ENCODE measurements around the gene DPM2. TPM values are rescaled to one million over a fixed set of nuclear protein-coding genes. Genes with fewer than 3 reads are reported as not detected.

Gene DPM2
- total RNA-seq, 1 donor, result 10.1 TPM

DNA sequence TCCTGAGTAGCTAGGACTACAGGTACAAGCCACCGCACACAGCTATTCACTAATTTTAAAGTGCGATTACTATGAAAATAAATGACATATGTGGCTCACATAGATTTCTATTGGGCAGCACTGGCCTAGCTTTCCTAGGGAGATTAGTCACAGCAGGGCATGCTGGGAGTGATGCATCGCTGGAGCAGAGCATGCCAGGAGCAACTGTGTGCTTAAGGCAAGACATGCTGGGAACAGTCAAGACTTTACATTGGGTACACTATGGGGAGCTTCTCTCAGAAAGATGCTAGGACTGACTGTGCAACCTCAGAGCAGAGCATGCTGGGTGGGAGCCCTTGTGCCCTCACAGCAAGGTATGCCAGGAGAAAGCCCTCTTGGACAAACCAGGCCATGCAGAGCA lies 47.6 kb downstream of the DPM2 start:
- Histone ChIP-seq H2AFZ (ENCODE audit: low read length) (no peak overlapping the region), H3K27ac (ENCODE audit: low read depth, low read length) (no peak overlapping the region), H4K20me1 (ENCODE audit: insufficient read depth, low read length) (peaks cover 21% of the 10 kb centered on the region), H3K4me3 (ENCODE audit: insufficient read depth, low read length) (no peak overlapping the region), H3K27me3 (ENCODE audit: insufficient read depth, low read length) (no peaks in the 10 kb centered on the region), H3K4me1 (ENCODE audit: insufficient read depth, low read length) (no peaks in the 10 kb centered on the region), H3K9me3 (ENCODE audit: low read depth, low read length) (peaks cover 2% of the 10 kb centered on the region), H3K79me2 (ENCODE audit: insufficient read depth, low read length) (peaks cover 7% of the 10 kb centered on the region), H3K36me3 (ENCODE audit: insufficient read depth, low read length) (peaks cover 84% of the 10 kb centered on the region), H3K4me2 (ENCODE audit: insufficient read depth, low read length) (no peak overlapping the region)
- TF ChIP-seq, protein P1, sequence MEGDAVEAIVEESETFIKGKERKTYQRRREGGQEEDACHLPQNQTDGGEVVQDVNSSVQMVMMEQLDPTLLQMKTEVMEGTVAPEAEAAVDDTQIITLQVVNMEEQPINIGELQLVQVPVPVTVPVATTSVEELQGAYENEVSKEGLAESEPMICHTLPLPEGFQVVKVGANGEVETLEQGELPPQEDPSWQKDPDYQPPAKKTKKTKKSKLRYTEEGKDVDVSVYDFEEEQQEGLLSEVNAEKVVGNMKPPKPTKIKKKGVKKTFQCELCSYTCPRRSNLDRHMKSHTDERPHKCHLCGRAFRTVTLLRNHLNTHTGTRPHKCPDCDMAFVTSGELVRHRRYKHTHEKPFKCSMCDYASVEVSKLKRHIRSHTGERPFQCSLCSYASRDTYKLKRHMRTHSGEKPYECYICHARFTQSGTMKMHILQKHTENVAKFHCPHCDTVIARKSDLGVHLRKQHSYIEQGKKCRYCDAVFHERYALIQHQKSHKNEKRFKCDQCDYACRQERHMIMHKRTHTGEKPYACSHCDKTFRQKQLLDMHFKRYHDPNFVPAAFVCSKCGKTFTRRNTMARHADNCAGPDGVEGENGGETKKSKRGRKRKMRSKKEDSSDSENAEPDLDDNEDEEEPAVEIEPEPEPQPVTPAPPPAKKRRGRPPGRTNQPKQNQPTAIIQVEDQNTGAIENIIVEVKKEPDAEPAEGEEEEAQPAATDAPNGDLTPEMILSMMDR (IDR thresholded peaks at IDR 0.05; ENCODE audit: extremely low read depth, low read depth, low read length), result no peak
- peak; percentile 73 for DNase-seq (ENCODE audit: insufficient read length, low spot score, missing footprints)

DNA sequence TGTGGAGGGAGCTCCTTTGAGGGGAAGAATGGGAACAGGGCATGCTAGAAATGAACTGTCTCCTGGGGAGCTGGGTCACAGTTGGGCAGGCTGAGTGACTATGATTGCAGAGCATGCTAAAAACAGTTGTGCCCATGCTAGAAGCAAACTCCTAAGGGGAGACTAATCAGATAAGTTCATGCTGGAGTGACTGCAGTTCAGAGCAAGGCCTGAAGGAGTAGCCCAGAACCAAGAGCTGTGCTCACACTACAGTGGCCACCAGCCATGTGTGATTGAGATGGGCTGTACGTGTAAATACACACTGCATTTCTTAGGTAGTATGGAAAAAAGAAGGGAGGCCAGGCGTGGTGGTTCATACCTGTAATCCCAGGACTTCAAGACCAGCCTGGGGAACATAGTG lies 49.9 kb downstream of the DPM2 start:
- Histone ChIP-seq H3K27ac (ENCODE audit: low read depth, low read length) (no peak overlapping the region), H3K9me3 (ENCODE audit: low read depth, low read length) (no peaks in the 10 kb centered on the region), H3K4me2 (ENCODE audit: insufficient read depth, low read length) (no peak overlapping the region), H3K79me2 (ENCODE audit: insufficient read depth, low read length) (peaks cover 3% of the 10 kb centered on the region), H3K27me3 (ENCODE audit: insufficient read depth, low read length) (no peaks in the 10 kb centered on the region), H3K4me3 (ENCODE audit: insufficient read depth, low read length) (no peak overlapping the region), H3K36me3 (ENCODE audit: insufficient read depth, low read length) (peaks cover 61% of the 10 kb centered on the region), H2AFZ (ENCODE audit: low read length) (no peak overlapping the region), H4K20me1 (ENCODE audit: insufficient read depth, low read length) (peaks cover 22% of the 10 kb centered on the region), H3K4me1 (ENCODE audit: insufficient read depth, low read length) (no peaks in the 10 kb centered on the region)
- peak; percentile 62 for DNase-seq (ENCODE audit: insufficient read length, low spot score, missing footprints)
- TF ChIP-seq, protein P1 (IDR thresholded peaks at IDR 0.05; ENCODE audit: extremely low read depth, low read depth, low read length), result peak; percentile 40

DNA sequence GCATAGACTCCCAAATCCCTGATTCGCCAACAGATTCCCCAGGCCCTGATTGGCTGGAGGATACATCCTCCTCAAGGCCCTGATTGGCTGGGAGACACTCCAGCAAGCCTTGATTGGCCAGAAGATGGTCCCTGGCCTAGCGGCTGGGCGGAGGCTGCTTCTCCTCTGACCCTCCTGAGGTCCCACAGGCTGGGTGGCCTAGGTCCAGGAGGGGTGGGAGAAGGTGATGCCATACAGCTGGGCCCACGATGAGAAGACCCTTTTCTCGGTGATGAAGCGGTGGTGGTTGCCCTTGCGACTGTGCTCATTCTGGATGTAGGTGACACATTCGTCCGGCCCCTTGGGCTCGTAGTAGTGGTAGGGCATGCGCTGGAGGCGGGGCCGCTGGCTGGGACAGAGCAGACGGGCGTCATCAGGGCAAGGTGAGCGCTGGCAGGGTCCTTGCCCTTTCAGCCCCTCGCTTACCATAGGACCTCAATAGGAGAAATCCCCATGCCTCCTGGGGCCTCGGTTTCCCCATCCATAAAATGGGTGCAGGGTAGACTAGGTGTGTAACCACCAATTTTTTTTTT lies 51.2 kb downstream of the DPM2 start:
- H3K4me3 ChIP-seq (ENCODE audit: insufficient read depth, low read length), result no peak overlapping the region
- no peaks in the 10 kb centered on the region for H3K9me3 ChIP-seq (ENCODE audit: low read depth, low read length)
- H4K20me1 ChIP-seq (ENCODE audit: insufficient read depth, low read length), result peaks cover 22% of the 10 kb centered on the region
- H3K79me2 ChIP-seq (ENCODE audit: insufficient read depth, low read length), result no peaks in the 10 kb centered on the region
- H3K4me1 ChIP-seq (ENCODE audit: insufficient read depth, low read length), result no peaks in the 10 kb centered on the region
- no peak overlapping the region for H3K27ac ChIP-seq (ENCODE audit: low read depth, low read length)
- TF ChIP-seq, protein P1 (IDR thresholded peaks at IDR 0.05; ENCODE audit: extremely low read depth, low read depth, low read length), result no peak
- DNase-seq (ENCODE audit: insufficient read length, low spot score, missing footprints), result peak; percentile 83
- peaks cover 54% of the 10 kb centered on the region for H3K36me3 ChIP-seq (ENCODE audit: insufficient read depth, low read length)
- no peaks in the 10 kb centered on the region for H3K27me3 ChIP-seq (ENCODE audit: insufficient read depth, low read length)
- no peak overlapping the region for H3K4me2 ChIP-seq (ENCODE audit: insufficient read depth, low read length)
- H2AFZ ChIP-seq (ENCODE audit: low read length), result no peak overlapping the region

DNA sequence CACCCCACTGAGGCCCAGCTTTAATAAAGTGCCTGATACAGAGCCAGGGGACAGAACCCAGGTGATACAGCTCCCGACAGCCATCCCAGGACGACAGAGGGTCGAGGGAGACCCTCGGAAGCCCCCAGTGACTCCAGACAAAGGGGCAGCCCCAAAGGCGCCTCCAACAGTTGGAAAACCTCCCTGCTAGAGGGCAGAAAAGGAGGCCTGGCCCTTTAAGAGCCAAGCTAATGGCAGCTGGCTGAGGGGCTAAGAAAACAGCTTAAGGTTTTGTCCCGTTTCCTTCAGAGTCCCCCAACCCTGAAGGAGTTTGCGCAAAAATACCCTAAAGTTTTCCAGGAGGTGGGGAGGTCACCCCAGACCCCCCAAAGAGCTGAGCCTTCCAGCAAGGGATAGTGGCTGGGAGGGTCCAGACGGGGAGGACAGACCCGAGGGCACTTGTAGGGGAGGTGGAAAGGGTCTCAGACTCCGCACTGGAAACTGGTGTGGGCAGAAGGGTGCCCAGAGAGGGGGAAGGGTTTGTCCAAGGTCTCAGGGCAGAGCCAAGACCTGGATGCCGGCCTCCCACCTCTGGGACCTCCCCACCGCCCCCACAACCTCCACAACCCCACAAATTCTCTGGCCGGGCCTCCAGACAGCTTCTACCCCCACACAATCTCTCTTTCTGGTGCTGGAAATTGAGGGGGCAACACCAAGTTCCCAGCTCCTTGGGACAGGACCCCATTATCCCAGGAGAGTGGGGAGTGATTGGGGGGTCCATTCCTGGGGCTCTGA lies 52.0 kb downstream of the DPM2 start:
- TF ChIP-seq, protein P1 (IDR thresholded peaks at IDR 0.05; ENCODE audit: extremely low read depth, low read depth, low read length), result no peak
- Histone ChIP-seq H3K4me2 (ENCODE audit: insufficient read depth, low read length) (no peak overlapping the region), H3K36me3 (ENCODE audit: insufficient read depth, low read length) (peaks cover 47% of the 10 kb centered on the region), H3K4me3 (ENCODE audit: insufficient read depth, low read length) (no peak overlapping the region), H3K9me3 (ENCODE audit: low read depth, low read length) (no peaks in the 10 kb centered on the region), H3K27me3 (ENCODE audit: insufficient read depth, low read length) (no peaks in the 10 kb centered on the region), H3K27ac (ENCODE audit: low read depth, low read length) (no peak overlapping the region), H3K4me1 (ENCODE audit: insufficient read depth, low read length) (no peaks in the 10 kb centered on the region), H4K20me1 (ENCODE audit: insufficient read depth, low read length) (peaks cover 19% of the 10 kb centered on the region), H3K79me2 (ENCODE audit: insufficient read depth, low read length) (no peaks in the 10 kb centered on the region), H2AFZ (ENCODE audit: low read length) (no peak overlapping the region)
- peak; percentile 14 for DNase-seq (ENCODE audit: insufficient read length, low spot score, missing footprints)

Data from osteoblast (primary cell).